ENCODE data around the gene CWF19L2.

GRCh38 chr11:107468596-107468995 lies 11.0 kb upstream of the CWF19L2 start:
- no peak for TF ChIP-seq CTCF (IDR thresholded peaks at IDR 0.05 in 2 of 3, conservative IDR thresholded peaks at IDR 0.05 in 1 of 3; ENCODE audit: borderline replicate concordance in 1 of 3, insufficient read depth in 1 of 3, low read depth in 2 of 3, low read length in 2 of 3)
- no peak for TF ChIP-seq MAX (IDR thresholded peaks at IDR 0.05)
- no peak for TF ChIP-seq YY1 (IDR thresholded peaks at IDR 0.05; ENCODE audit: extremely low read depth, insufficient replicate concordance, low read depth, low read length)
- no peak for TF ChIP-seq POLR2A (IDR thresholded peaks at IDR 0.05; ENCODE audit: borderline replicate concordance, extremely low read depth, insufficient read depth, insufficient read length)
- TF ChIP-seq EGR1 (IDR thresholded peaks at IDR 0.05; ENCODE audit: low read depth) = no peak
- TF ChIP-seq ZNF274 (IDR thresholded peaks at IDR 0.05; ENCODE audit: low read depth, low read length) = no peak
- TF ChIP-seq RAD21 (IDR thresholded peaks at IDR 0.05; ENCODE audit: low read depth) = no peak

Measured in HCT116 (cell line).